PC-9 (cell line): ENCODE measurements around the gene UBE2V1. TPM values are rescaled to one million over a fixed set of nuclear protein-coding genes. Genes with fewer than 3 reads are reported as not detected.

Experiments
- BruUV-seq: library from RNA; stranded (reverse); fragments of 400-500 nt; replicated peaks from 2 replicates; lab custom pipeline; 2021; lab: Mats Ljungman, UMichigan
- CTCF ChIA-PET: fragments of 300-600 bp; sonication (Branson Sonifier 250); formaldehyde crosslinking; loops from one replicate; lab custom pipeline; 2022; ENCODE audit warnings: antibody characterized with exemption; lab: Charles Lee
- POLR2A ChIA-PET: fragments of 300-600 bp; sonication (Branson Sonifier 250); formaldehyde crosslinking; loops from one replicate; lab custom pipeline; 2022; ENCODE audit warnings: antibody characterized with exemption; ENCODE audit not compliant: unreplicated experiment; lab: Charles Lee
- DNase-seq, 2 experiments: peaks; one replicate each; pipeline versions ENCODE4 v3.0.0 to v3.0.0-alpha.2; 2015 to 2022; ENCODE audit warnings: mixed read lengths in 1 of 2
- H2AFZ ChIP-seq: fragments of 200-600 bp; sonication (generic); 2 replicates; pipeline ENCODE4 v1.8.1; 2017; ENCODE audit warnings: antibody characterized with exemption
- H3F3A ChIP-seq: fragments of 200-600 bp; sonication (generic); 2 replicates; pipeline ENCODE4 v1.8.1; 2017; ENCODE audit warnings: antibody characterized with exemption, mild to moderate bottlenecking, low read depth; ENCODE audit not compliant: insufficient read depth
- H3K27ac ChIP-seq: fragments of 200-600 bp; sonication (generic); 2 replicates; pipeline ENCODE4 v1.6.1; 2016; ENCODE audit warnings: mixed run types
- H3K27me3 ChIP-seq: fragments of 200-600 bp; sonication (generic); 2 replicates; pipeline ENCODE4 v1.6.1; 2016; ENCODE audit warnings: low read depth, mixed run types; ENCODE audit not compliant: insufficient read depth
- H3K36me3 ChIP-seq: fragments of 200-600 bp; sonication (generic); 2 replicates; pipeline ENCODE4 v1.6.1; 2016; ENCODE audit warnings: low read depth, mixed run types
- H3K4me1 ChIP-seq: fragments of 200-600 bp; sonication (generic); replicated peaks from 2 replicates; pipeline ENCODE4 v1.6.1; 2016; ENCODE audit warnings: mixed run types; ENCODE audit not compliant: insufficient read depth
- H3K4me2 ChIP-seq: fragments of 200-600 bp; sonication (generic); 2 replicates; pipeline ENCODE4 v1.6.1; 2017; ENCODE audit warnings: mixed run types
- H3K4me3 ChIP-seq: fragments of 200-600 bp; sonication (generic); 2 replicates; pipeline ENCODE4 v1.6.1; 2016; ENCODE audit warnings: mixed run types
- H3K79me2 ChIP-seq: fragments of 200-600 bp; sonication (generic); 2 replicates; pipeline ENCODE4 v1.6.1; 2017; ENCODE audit warnings: low read depth, mixed run types
- H3K9me2 ChIP-seq: fragments of 200-600 bp; sonication (generic); 2 replicates; pipeline ENCODE4 v1.8.1; 2017; ENCODE audit warnings: mild to moderate bottlenecking; ENCODE audit not compliant: insufficient read depth
- H3K9me3 ChIP-seq: fragments of 200-600 bp; sonication (generic); 2 replicates; pipeline ENCODE4 v1.8.1; 2016; ENCODE audit warnings: low read depth; ENCODE audit not compliant: insufficient read depth
- H4K20me1 ChIP-seq: fragments of 200-600 bp; sonication (generic); 2 replicates; pipeline ENCODE4 v1.8.1; 2017; ENCODE audit not compliant: insufficient read depth
- CTCF ChIP-seq: fragments of 200-600 bp; sonication (generic); conservative IDR thresholded peaks from 2 replicates; pipeline ENCODE4 v1.6.1; 2017; ENCODE audit warnings: mixed run types, antibody characterized with exemption, mild to moderate bottlenecking, moderate library complexity
- EZH2 ChIP-seq: fragments of 200-600 bp; sonication (generic); IDR thresholded peaks from 2 replicates; pipeline ENCODE4 v1.8.0; 2017; ENCODE audit warnings: antibody characterized with exemption, low read depth
- intact Hi-C: fragments of 100-400 bp; cut with micrococcal nuclease; formaldehyde crosslinking; loops from one replicate; pipeline ENCODE4 v1.10.0; 2022; ENCODE audit not compliant: unreplicated experiment
- total RNA-seq: library from RNA; stranded (reverse); gene quantifications from 2 replicates; pipeline ENCODE4 v1.2.3, GENCODE V29; 2021

Gene UBE2V1
- total RNA-seq, 1 experiment from 2014 or later = 174 TPM

GRCh38 chr20:50044353-50044960 is 68.5 kb downstream of the UBE2V1 start:
- no peak overlapping the region for H2AFZ ChIP-seq
- no TSS peak for BruUV-seq
- no peaks in the 10 kb centered on the region for H3K36me3 ChIP-seq
- H3F3A ChIP-seq = no peaks in the 10 kb centered on the region
- H3K27me3 ChIP-seq = no peaks in the 10 kb centered on the region
- no peak overlapping the region for H3K4me3 ChIP-seq
- H4K20me1 ChIP-seq = no peaks in the 10 kb centered on the region
- H3K9me3 ChIP-seq = no peaks in the 10 kb centered on the region
- no peak overlapping the region for H3K4me2 ChIP-seq
- intact Hi-C loops = no loop called here
- ChIA-PET CTCF (interaction anchor here (0.6 kb wide), 1 partner anchor 497 kb away, joined by 3 read pairs; no protein-coding TSS in a partner anchor), POLR2A (no interaction called here)
- H3K79me2 ChIP-seq = no peaks in the 10 kb centered on the region
- TF ChIP-seq EZH2 (no peak), CTCF (no peak)
- H3K27ac ChIP-seq = no peak overlapping the region
- peaks cover 2% of the 10 kb centered on the region; the same call in 1 of the 2 replicates for H3K4me1 ChIP-seq
- H3K9me2 ChIP-seq = no peaks in the 10 kb centered on the region
- no peak for DNase-seq

GRCh38 chr20:50043573-50044352 is 69.2 kb downstream of the UBE2V1 start:
- intact Hi-C loops = no loop called here
- Histone ChIP-seq H3K9me2 (no peaks in the 10 kb centered on the region), H3K9me3 (no peaks in the 10 kb centered on the region), H3K36me3 (no peaks in the 10 kb centered on the region), H4K20me1 (no peaks in the 10 kb centered on the region), H3K4me1 (peaks cover 7% of the 10 kb centered on the region), H3K79me2 (no peaks in the 10 kb centered on the region), H3K27me3 (no peaks in the 10 kb centered on the region), H3K4me3 (no peak overlapping the region), H3F3A (no peaks in the 10 kb centered on the region), H3K4me2 (no peak overlapping the region), H3K27ac (no peak overlapping the region), H2AFZ (no peak overlapping the region)
- POLR2A ChIA-PET = no interaction called here
- TF ChIP-seq EZH2 (no peak), CTCF (no peak)
- DNase-seq = no peak
- CTCF ChIA-PET = interaction anchor here (0.6 kb wide), 1 partner anchor 498 kb away, joined by 3 read pairs; no protein-coding TSS in a partner anchor
- no TSS peak for BruUV-seq

- no peak overlapping the region for H3K4me2 ChIP-seq
- peaks cover 17% of the 10 kb centered on the region for H3K4me1 ChIP-seq
- no peak overlapping the region for H3K27ac ChIP-seq
- intact Hi-C loops = no loop called here
- ChIA-PET POLR2A (no interaction called here), CTCF (no interaction called here)
- no peaks in the 10 kb centered on the region for H3K27me3 ChIP-seq
- TF ChIP-seq EZH2 = no peak
- no peak for TF ChIP-seq CTCF
- no peaks in the 10 kb centered on the region for H3K9me2 ChIP-seq
- H3K9me3 ChIP-seq = no peaks in the 10 kb centered on the region
- H2AFZ ChIP-seq = no peak overlapping the region
- H3K79me2 ChIP-seq = no peaks in the 10 kb centered on the region
- BruUV-seq = no TSS peak
- no peaks in the 10 kb centered on the region for H4K20me1 ChIP-seq
- no peak overlapping the region for H3K4me3 ChIP-seq
- H3K36me3 ChIP-seq = no peaks in the 10 kb centered on the region
- DNase-seq = no peak
- peaks cover 9% of the 10 kb centered on the region; the same call in 1 of the 2 replicates for H3F3A ChIP-seq
Observed at GRCh38 chr20:50042370-50043313, 70.3 kb downstream of the UBE2V1 start.
